ENCODE data around the gene HNRNPA2B1. TPM values are rescaled to one million over a fixed set of nuclear protein-coding genes. Genes with fewer than 3 reads are reported as not detected.
"Not testable (repeated sequence)": the region's sequence is repeated elsewhere in the genome, so short reads cannot be mapped to it uniquely, and the experiment has no call there.

Gene HNRNPA2B1
- polyA plus RNA-seq, 3 donors: 1,474 to 1,810 (median 1,601) TPM

DNA sequence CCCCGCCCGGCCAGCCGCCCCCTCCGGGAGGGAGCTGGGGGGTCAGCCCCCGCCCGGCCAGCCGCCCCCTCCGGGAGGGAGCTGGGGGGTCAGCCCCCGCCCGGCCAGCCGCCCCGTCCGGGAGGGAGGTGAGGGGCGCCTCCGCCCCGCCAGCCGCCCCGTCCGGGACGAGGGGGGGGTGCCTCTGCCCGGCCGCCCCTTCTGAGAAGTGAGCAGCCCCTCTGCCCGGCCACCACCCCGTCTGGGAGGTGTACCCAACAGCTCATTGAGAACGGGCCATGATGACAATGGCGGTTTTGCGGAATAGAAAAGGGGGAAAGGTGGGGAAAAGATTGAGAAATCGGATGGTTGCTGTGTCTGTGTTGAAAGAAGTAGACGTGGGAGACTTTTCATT is 52.2 kb downstream of the HNRNPA2B1 start:
- DNase-seq (ENCODE audit: low read depth in 3 of 3, low spot score in 2 of 3): not testable (repeated sequence)

GRCh38 chr7:26147646-26148306 is 52.8 kb downstream of the HNRNPA2B1 start:
- not testable (repeated sequence) for DNase-seq (ENCODE audit: low read depth in 3 of 3, low spot score in 2 of 3)

- no peak for DNase-seq (ENCODE audit: low read depth in 3 of 3, low spot score in 2 of 3)
Measured at GRCh38 chr7:26147030-26147429, 53.5 kb downstream of the HNRNPA2B1 start.

DNA sequence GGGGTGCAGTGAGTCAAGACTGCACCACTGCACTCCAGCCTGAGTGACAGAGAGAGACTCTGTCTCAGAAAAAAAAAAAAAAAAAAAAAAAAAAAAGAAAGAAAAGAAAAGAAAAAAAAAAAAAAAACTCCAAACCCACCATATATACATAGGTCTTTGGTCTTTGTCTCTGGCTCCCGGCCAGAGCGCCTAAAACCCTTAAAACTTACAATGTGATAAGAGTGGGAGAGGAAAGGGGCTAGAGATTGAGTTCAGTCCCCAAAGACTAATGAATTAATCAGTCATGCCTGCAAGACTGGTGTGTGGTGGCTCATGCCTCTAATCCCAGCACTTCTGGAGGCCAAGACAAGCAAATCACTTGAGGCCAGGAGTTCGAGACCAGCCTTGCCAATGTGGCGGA is 55.3 kb downstream of the HNRNPA2B1 start:
- no peak for DNase-seq (ENCODE audit: low read depth in 3 of 3, low spot score in 2 of 3)

- no peak for DNase-seq (ENCODE audit: low read depth in 3 of 3, low spot score in 2 of 3)
Measured at GRCh38 chr7:26144184-26145080, 56.1 kb downstream of the HNRNPA2B1 start.

- DNase-seq (ENCODE audit: low read depth in 3 of 3, low spot score in 2 of 3): no peak
Measured at GRCh38 chr7:26143298-26144048, 57.1 kb downstream of the HNRNPA2B1 start.

- no peak for DNase-seq (ENCODE audit: low read depth in 3 of 3, low spot score in 2 of 3)
Measured at GRCh38 chr7:26141077-26141476, 59.5 kb downstream of the HNRNPA2B1 start.

- DNase-seq (ENCODE audit: low read depth in 3 of 3, low spot score in 2 of 3): no peak
Measured at GRCh38 chr7:26140380-26140779, 60.2 kb downstream of the HNRNPA2B1 start.

Other genes with a start within 250 kb of the HNRNPA2B1 start
- 10 to 100 TPM; 30.8 to 46.1 (median 40.9) TPM for gene NFE2L3, start 48.5 kb downstream of the HNRNPA2B1 start, polyA plus RNA-seq (ENCODE audit: insufficient read length in 3 of 3)
- gene CBX3, start 999 bp upstream of the HNRNPA2B1 start, polyA plus RNA-seq (ENCODE audit: insufficient read length in 3 of 3): 100 to 1,000 TPM; 341 to 386 (median 370) TPM
- 10 to 100 TPM; 18.1 to 21.4 (median 19.7) TPM for gene SNX10, start 91.1 kb upstream of the HNRNPA2B1 start, polyA plus RNA-seq (ENCODE audit: insufficient read length in 3 of 3)

All from right renal cortex interstitium (tissue), 3 donors.